A549 (cell line): Measurements from ENCODE around the gene MAFB. TPM values are rescaled to one million over a fixed set of nuclear protein-coding genes. Genes with fewer than 3 reads are reported as not detected.

Experiments
- ATAC-seq, 2 experiments: fragments of 200-7000 bp in 1 of 2; fragments of >200 bp in 1 of 2; cut with Nextera tagmentation in 1 of 2; cut with Tn5 transposase in 1 of 2; 3 replicates each; pipeline versions ENCODE4 v1.8.0 to v1.9.1; 2018 to 2020; ENCODE audit warnings: mild to moderate bottlenecking in 1 of 2, moderate library complexity in 1 of 2
- CTCF ChIA-PET: fragments of 300-600 bp; sonication (Branson Sonifier 250); formaldehyde crosslinking; extraction: SDS; loops from one replicate; lab custom pipeline; 2021; ENCODE audit warnings: antibody characterized with exemption, inconsistent platforms; lab: Yijun Ruan, JAX
- POLR2A ChIA-PET: fragments of 350-600 bp; formaldehyde crosslinking; extraction: SDS; loops from one replicate; lab custom pipeline; 2021; ENCODE audit warnings: antibody characterized with exemption, inconsistent platforms; lab: Yijun Ruan, JAX
- DNase-seq, 2 experiments: peaks; one replicate each; pipeline versions ENCODE4 v3.0.0 to v3.0.0-alpha.2; 2011 to 2016; ENCODE audit warnings: low read depth in 1 of 2, low spot score in 1 of 2
- FAIRE-seq: peaks from 2 replicates; lab custom pipeline; 2011; peaks lifted over from hg19 to GRCh38; lab: Jason Lieb, UNC
- H3K27ac ChIP-seq, 2 experiments: fragments of >200 bp; sonication (Bioruptor Twin); formaldehyde crosslinking; 3 replicates each; pipeline ENCODE4 v1.5.1; 2016 to 2017
- H3K4me1 ChIP-seq: fragments of >200 bp; sonication (Bioruptor Twin); formaldehyde crosslinking; 3 replicates; pipeline ENCODE4 v1.6.1; 2016
- H3K4me2 ChIP-seq: fragments of >200 bp; sonication (Bioruptor Twin); formaldehyde crosslinking; 3 replicates; pipeline ENCODE4 v1.6.1; 2016
- H3K4me3 ChIP-seq: fragments of >200 bp; sonication (Bioruptor Twin); formaldehyde crosslinking; 3 replicates; pipeline ENCODE4 v1.5.1; 2016
- H3K9me3 ChIP-seq: fragments of >200 bp; sonication (Bioruptor Twin); formaldehyde crosslinking; 3 replicates; pipeline ENCODE4 v1.6.1; 2016
- ATOH8 ChIP-seq: fragments of 250-450 bp; sonication (Bioruptor Pico); IDR thresholded peaks from 2 replicates; pipeline ENCODE4 v1.5.0; 2020; ENCODE audit warnings: low read depth, mild to moderate bottlenecking, moderate library complexity
- CBX8 ChIP-seq: fragments of 200-600 bp; sonication (generic); IDR thresholded peaks from 2 replicates; pipeline ENCODE4 v1.6.1; 2016
- CEBPB ChIP-seq, 2 experiments: fragments of >200 bp in 1 of 2; sonication (Bioruptor Twin) in 1 of 2; formaldehyde crosslinking in 1 of 2; IDR thresholded peaks; 2 replicates each; pipeline ENCODE4 v1.6.1; 2012 to 2016
- CHD4 ChIP-seq: fragments of 200-600 bp; sonication (generic); IDR thresholded peaks from 2 replicates; pipeline ENCODE4 v1.6.1; 2016; ENCODE audit warnings: antibody characterized with exemption, mild to moderate bottlenecking, borderline replicate concordance
- EHMT2 ChIP-seq: fragments of 200-600 bp; sonication (generic); IDR thresholded peaks from 2 replicates; pipeline ENCODE4 v1.6.1; 2016; ENCODE audit warnings: antibody characterized with exemption, low read depth, mild to moderate bottlenecking, moderate library complexity
- ELK1 ChIP-seq: fragments of 150-350 bp; IDR thresholded peaks from 2 replicates; pipeline ENCODE4 v1.6.1; 2014; ENCODE audit warnings: low read depth, mild to moderate bottlenecking, low read length
- HDAC2 ChIP-seq: fragments of 200-600 bp; sonication (generic); IDR thresholded peaks from 2 replicates; pipeline ENCODE4 v1.6.1; 2016
- HMGXB4 ChIP-seq: fragments of 250-450 bp; sonication (Bioruptor Pico); IDR thresholded peaks from 2 replicates; pipeline ENCODE4 v1.5.0; 2021; ENCODE audit warnings: mild to moderate bottlenecking, moderate library complexity, borderline replicate concordance
- HOXB13 ChIP-seq: fragments of 250-450 bp; sonication (Bioruptor Pico); IDR thresholded peaks from 2 replicates; pipeline ENCODE4 v1.5.0; 2020; ENCODE audit warnings: low read depth, mild to moderate bottlenecking, moderate library complexity
- HOXB5 ChIP-seq: fragments of 250-450 bp; sonication (Bioruptor Pico); IDR thresholded peaks from 2 replicates; pipeline ENCODE4 v1.5.0; 2020; ENCODE audit warnings: mild to moderate bottlenecking, moderate library complexity
- JUN ChIP-seq, 2 experiments: fragments of >200 bp; sonication (Bioruptor Twin); formaldehyde crosslinking; IDR thresholded peaks; 2 replicates in 1 of 2; 3 replicates in 1 of 2; pipeline ENCODE4 v1.6.1; 2016 to 2017
- KDM1A ChIP-seq: fragments of 200-600 bp; sonication (generic); IDR thresholded peaks from 2 replicates; pipeline ENCODE4 v1.6.1; 2016; ENCODE audit warnings: low read depth, mild to moderate bottlenecking
- MAFK ChIP-seq: fragments of 450-650 bp; IDR thresholded peaks from 2 replicates; pipeline ENCODE4 v1.6.1; 2014; ENCODE audit not compliant: partially characterized antibody
- MAX ChIP-seq: IDR thresholded peaks from 2 replicates; pipeline ENCODE4 v1.6.1; 2012
- NPAS2 ChIP-seq: fragments of 250-450 bp; sonication (Bioruptor Pico); IDR thresholded peaks from 2 replicates; pipeline ENCODE4 v1.8.0; 2022; ENCODE audit warnings: mild to moderate bottlenecking, moderate library complexity, borderline replicate concordance
- PBX3 ChIP-seq: IDR thresholded peaks from 2 replicates; pipeline ENCODE4 v1.6.1; 2012
- POLR2AphosphoS2 ChIP-seq: conservative IDR thresholded peaks from 2 replicates; pipeline ENCODE4 v1.6.1; 2012; ENCODE audit warnings: low read length, improper control_type of control experiment, inconsistent platforms
- USF2 ChIP-seq: fragments of 450-650 bp; IDR thresholded peaks from 2 replicates; pipeline ENCODE4 v1.6.1; 2014; ENCODE audit warnings: antibody characterized with exemption
- ZC3H11A ChIP-seq: fragments of 450-650 bp; IDR thresholded peaks from 2 replicates; pipeline ENCODE4 v1.6.1; 2014; ENCODE audit warnings: antibody characterized with exemption, mild to moderate bottlenecking
- ZNF302 ChIP-seq: fragments of 250-450 bp; sonication (Bioruptor Pico); IDR thresholded peaks from 2 replicates; pipeline ENCODE4 v1.9.0; 2021; ENCODE audit warnings: inconsistent platforms, mild to moderate bottlenecking, moderate library complexity
- ZSCAN20 ChIP-seq: fragments of 250-450 bp; sonication (Bioruptor Pico); IDR thresholded peaks from 2 replicates; pipeline ENCODE4 v1.8.0; 2022; ENCODE audit warnings: mild to moderate bottlenecking, moderate library complexity
- WGBS: methylation state at CpG from one replicate; pipeline ENCODE4 v1.1.6; 2017; ENCODE audit errors: missing lambda C conversion rate; 5-methylcytosine and 5-hydroxymethylcytosine counted together
- polyA plus RNA-seq, 4 experiments: library from polyadenylated mRNA; depleted of rRNA in 3 of 4; stranded (reverse); fragments of >200 nt; fragmentation: RNase III in 1 of 4; extraction: RNeasy Plus Mini Kit Qiagen cat#74134 plus additional on column Dnase treatment in 1 of 4; gene quantifications; 2 replicates in 3 of 4; 3 replicates in 1 of 4; pipeline ENCODE4 v1.2.3, GENCODE V29; 2011 to 2017

MAFB gene
- polyA plus RNA-seq, 2 of the 4 experiments (the other 2 are of a cell fraction), result 0.04 TPM; not detected in 1

GRCh38 chr20:40641202-40641601 lies 47.8 kb downstream of the MAFB start:
- no peak for DNase-seq
- H3K4me3 ChIP-seq, result no peak overlapping the region
- no peak for ATAC-seq
- H3K27ac ChIP-seq, result no peak overlapping the region
- ChIA-PET CTCF (interaction anchor here (0.9 to 1.7 kb wide), 2 partner anchors 8 to 9 kb away, joined by 3 to 4 read pairs; no protein-coding TSS in a partner anchor), POLR2A (no interaction called here)
- TF ChIP-seq PBX3 (no peak), HOXB13 (CRISPR knock-in tag) (no peak), ZC3H11A (no peak), MAFK (no peak), NPAS2 (CRISPR knock-in tag) (no peak), ELK1 (no peak)
- no peaks in the 10 kb centered on the region for H3K4me1 ChIP-seq
- 5% methylated on average over 2 of the region's 2 CpGs for WGBS
- no peak overlapping the region for H3K4me2 ChIP-seq
- no peak for FAIRE-seq
- H3K9me3 ChIP-seq, result no peaks in the 10 kb centered on the region

- H3K4me2 ChIP-seq, result no peak overlapping the region
- FAIRE-seq, result no peak
- no peaks in the 10 kb centered on the region for H3K9me3 ChIP-seq
- no peaks in the 10 kb centered on the region for H3K4me1 ChIP-seq
- ChIA-PET POLR2A (no interaction called here), CTCF (interaction anchor here (0.9 to 1.7 kb wide), 2 partner anchors 8 to 9 kb away, joined by 3 to 4 read pairs; no protein-coding TSS in a partner anchor)
- 6% methylated on average over 2 of the region's 2 CpGs for WGBS
- no peak overlapping the region for H3K27ac ChIP-seq
- no peak for DNase-seq
- no peak for ATAC-seq
- no peak for TF ChIP-seq KDM1A
- TF ChIP-seq HOXB5 (CRISPR knock-in tag), result no peak
- no peak for TF ChIP-seq MAX
- H3K4me3 ChIP-seq, result no peak overlapping the region
Observed at GRCh38 chr20:40640667-40641066, 48.4 kb downstream of the MAFB start.

- Histone ChIP-seq H3K4me2 (no peak overlapping the region), H3K27ac (no peak overlapping the region), H3K4me3 (no peak overlapping the region), H3K9me3 (no peaks in the 10 kb centered on the region), H3K4me1 (no peaks in the 10 kb centered on the region)
- ChIA-PET CTCF (interaction anchor here (1.7 kb wide), 2 partner anchors 10 to 50 kb away, joined by 4 to 5 read pairs; no protein-coding TSS in a partner anchor), POLR2A (no interaction called here)
- no peak for DNase-seq
- 0% methylated on average over 2 of the region's 2 CpGs for WGBS
- ATAC-seq, result no peak
- TF ChIP-seq MAX (no peak), EHMT2 (no peak), POLR2AphosphoS2 (no peak), ZNF302 (CRISPR knock-in tag) (no peak), CHD4 (no peak), ATOH8 (CRISPR knock-in tag) (no peak), ZSCAN20 (no peak), HMGXB4 (CRISPR knock-in tag) (no peak), USF2 (no peak), JUN (IDR thresholded peaks at IDR 0.05) (no peak), HDAC2 (no peak), NPAS2 (CRISPR knock-in tag) (no peak), CBX8 (no peak), CEBPB (IDR thresholded peaks at IDR 0.05) (no peak)
- FAIRE-seq, result no peak
Observed at GRCh38 chr20:40639676-40640355, 49.2 kb downstream of the MAFB start.
